ENCODE data around the gene PLA2R1. TPM values are rescaled to one million over a fixed set of nuclear protein-coding genes. Genes with fewer than 3 reads are reported as not detected.

Gene PLA2R1
- total RNA-seq, 1 donor from 2014 or later = 9.0 TPM

GRCh38 chr2:160014227-160014626, 48.2 kb downstream of the PLA2R1 start:
- no peaks in the 10 kb centered on the region for H3K36me3 ChIP-seq
- no peak for DNase-seq
- H3K27me3 ChIP-seq = no peaks in the 10 kb centered on the region
- no peaks in the 10 kb centered on the region for H3K9me3 ChIP-seq
- no peaks in the 10 kb centered on the region for H3K4me1 ChIP-seq
- intact Hi-C loops (cut with DNase I) = no loop called here
- H3K27ac ChIP-seq = no peak overlapping the region
- H3K4me3 ChIP-seq = no peak overlapping the region
- no peak for TF ChIP-seq CTCF (IDR thresholded peaks at IDR 0.05)
- ATAC-seq = no peak

- H3K27ac ChIP-seq = no peak overlapping the region
- no peaks in the 10 kb centered on the region for H3K4me1 ChIP-seq
- H3K9me3 ChIP-seq = no peaks in the 10 kb centered on the region
- TF ChIP-seq CTCF (IDR thresholded peaks at IDR 0.05) = no peak
- intact Hi-C loops (cut with DNase I) = no loop called here
- no peaks in the 10 kb centered on the region for H3K36me3 ChIP-seq
- H3K4me3 ChIP-seq = no peak overlapping the region
- DNase-seq = no peak
- no peaks in the 10 kb centered on the region for H3K27me3 ChIP-seq
- ATAC-seq = no peak
These were observed 51.9 kb downstream of the PLA2R1 start for GRCh38 chr2:160010361-160011145.

- no peak for TF ChIP-seq CTCF (IDR thresholded peaks at IDR 0.05)
- H3K9me3 ChIP-seq = no peaks in the 10 kb centered on the region
- no peak for ATAC-seq
- H3K27me3 ChIP-seq = no peaks in the 10 kb centered on the region
- intact Hi-C loops (cut with DNase I) = no loop called here
- H3K4me1 ChIP-seq = no peaks in the 10 kb centered on the region
- no peak for DNase-seq
- no peak overlapping the region for H3K4me3 ChIP-seq
- H3K36me3 ChIP-seq = no peaks in the 10 kb centered on the region
- no peak overlapping the region for H3K27ac ChIP-seq
These were observed 55.3 kb downstream of the PLA2R1 start for GRCh38 chr2:160007111-160007510.

- Histone ChIP-seq H3K4me3 (no peak overlapping the region), H3K9me3 (no peaks in the 10 kb centered on the region), H3K36me3 (no peaks in the 10 kb centered on the region), H3K27ac (no peak overlapping the region), H3K27me3 (no peaks in the 10 kb centered on the region), H3K4me1 (no peaks in the 10 kb centered on the region)
- no peak for TF ChIP-seq CTCF (IDR thresholded peaks at IDR 0.05)
- DNase-seq = no peak
- no peak for ATAC-seq
- intact Hi-C loops (cut with DNase I) = no loop called here
These were observed 55.9 kb downstream of the PLA2R1 start for GRCh38 chr2:160006475-160006874.

GRCh38 chr2:160005908-160006307, 56.5 kb downstream of the PLA2R1 start:
- Histone ChIP-seq H3K27ac (no peak overlapping the region), H3K27me3 (no peaks in the 10 kb centered on the region), H3K36me3 (no peaks in the 10 kb centered on the region), H3K4me1 (no peaks in the 10 kb centered on the region), H3K9me3 (no peaks in the 10 kb centered on the region), H3K4me3 (no peak overlapping the region)
- no peak for DNase-seq
- intact Hi-C loops (cut with DNase I) = no loop called here
- no peak for ATAC-seq
- TF ChIP-seq CTCF (IDR thresholded peaks at IDR 0.05) = no peak

Measured in upper lobe of right lung (tissue), 1 donor.